GM18519 (cell line): ENCODE data around the gene SLC35D2.
"Not testable (repeated sequence)": the region's sequence is repeated elsewhere in the genome, so short reads cannot be mapped to it uniquely, and the experiment has no call there.

Source experiments
- ATAC-seq: cut with Tn5 transposase; IDR thresholded peaks from one replicate; pipeline ENCODE4 v1.9.1; 2021; ENCODE audit warnings: mild to moderate bottlenecking, moderate library complexity; ENCODE audit not compliant: unreplicated experiment, low FRiP score

SLC35D2 gene

GRCh38 chr9:96400132-96400910 is 16.8 kb upstream of the SLC35D2 start:
- ATAC-seq = no peak

GRCh38 chr9:96399325-96399633 is 15.8 kb upstream of the SLC35D2 start:
- ATAC-seq = no peak

- ATAC-seq = no peak
Measured at GRCh38 chr9:96398582-96399324, 15.2 kb upstream of the SLC35D2 start.

DNA sequence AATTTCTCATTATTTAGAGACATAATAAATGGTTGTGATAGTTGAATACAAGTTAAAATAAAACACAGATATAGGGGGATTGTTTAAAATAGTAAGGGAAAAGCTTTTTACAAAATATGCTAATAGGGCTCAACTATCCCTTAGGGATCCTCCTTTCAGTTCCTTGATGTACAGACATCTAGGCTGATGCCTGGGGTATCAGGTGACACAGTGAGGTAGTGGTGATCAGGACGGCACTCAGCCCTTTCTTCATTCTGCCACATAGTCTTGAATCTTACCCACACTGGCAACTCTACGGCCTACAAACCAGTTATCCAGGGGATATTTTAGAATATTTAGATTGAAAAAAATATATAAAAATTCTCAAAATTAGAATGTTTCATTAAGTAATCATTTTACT is 12.5 kb upstream of the SLC35D2 start:
- ATAC-seq = no peak

GRCh38 chr9:96394832-96395496 is 11.5 kb upstream of the SLC35D2 start:
- ATAC-seq = no peak

GRCh38 chr9:96392263-96392662 is 8.8 kb upstream of the SLC35D2 start:
- ATAC-seq = no peak

DNA sequence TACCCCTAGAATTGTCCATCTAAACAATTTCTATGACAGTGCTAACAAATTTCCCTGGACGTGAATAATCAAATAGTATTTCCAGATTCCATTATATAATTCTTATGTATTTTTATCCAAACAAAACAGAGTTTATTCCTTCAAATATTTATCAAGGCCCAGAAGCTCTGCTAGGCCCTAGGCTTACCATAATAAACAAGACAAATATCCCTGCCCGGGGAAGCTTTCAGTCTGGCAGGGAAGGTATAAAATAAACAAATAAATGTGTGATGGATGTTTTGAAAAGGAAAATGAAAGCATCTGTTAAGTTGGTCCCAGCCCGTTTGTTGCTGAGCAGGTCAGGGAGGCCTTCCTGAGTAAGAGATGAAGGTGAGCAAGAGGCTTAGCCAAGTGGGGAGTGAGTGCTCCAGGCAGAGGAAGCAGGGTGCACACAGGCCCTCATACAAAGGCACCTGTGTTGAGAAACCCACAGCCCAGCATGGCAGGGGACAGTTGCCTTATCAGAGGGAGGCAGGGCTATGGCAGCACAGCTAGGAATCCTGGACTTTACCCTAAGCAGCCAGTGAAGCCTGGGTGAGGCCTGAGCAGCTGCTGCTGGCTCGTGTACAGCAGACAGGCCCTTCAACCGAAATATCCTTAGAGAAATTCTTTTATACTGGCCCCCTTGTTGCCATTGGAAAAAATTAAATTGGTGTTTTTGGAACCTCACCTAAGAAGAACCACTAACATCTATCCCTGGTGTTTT is 7.7 kb upstream of the SLC35D2 start:
- no peak for ATAC-seq

- ATAC-seq = no peak
Measured at GRCh38 chr9:96388144-96388543, 4.6 kb upstream of the SLC35D2 start.

DNA sequence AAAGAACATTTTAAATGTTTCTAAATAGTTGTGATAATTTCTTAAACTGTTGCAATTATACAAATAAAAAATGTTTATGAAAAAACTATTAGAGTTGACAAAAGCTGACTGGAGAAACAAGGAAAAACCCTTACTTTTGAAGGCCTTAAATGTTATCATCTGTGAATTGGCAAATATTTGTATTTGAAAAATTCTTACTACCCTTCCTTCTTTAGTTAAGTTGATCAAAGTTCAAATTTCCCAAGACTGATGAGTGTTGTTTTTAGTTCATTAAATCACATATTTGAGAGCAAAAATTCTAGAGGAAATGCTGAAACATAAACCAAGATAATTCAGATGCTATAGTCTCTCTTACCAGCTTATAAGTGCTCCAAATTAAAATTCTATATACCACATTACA is 2.6 kb upstream of the SLC35D2 start:
- ATAC-seq = no peak

DNA sequence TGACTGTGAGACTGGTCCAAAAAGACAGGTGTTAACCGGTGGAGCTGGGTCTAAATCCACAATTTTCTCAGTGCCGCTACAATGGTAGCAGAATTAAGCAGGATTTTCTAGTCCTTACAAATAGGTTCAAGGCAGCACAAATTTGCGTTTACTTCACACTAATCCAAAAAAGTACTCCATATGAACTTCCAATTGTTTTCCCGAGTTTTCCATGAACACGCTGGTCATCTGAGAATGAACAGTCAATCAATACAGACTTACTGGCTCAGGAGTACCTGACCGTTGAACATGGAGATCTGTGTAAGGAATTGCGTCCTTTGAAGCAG is 709 bp downstream of the SLC35D2 start:
- ATAC-seq = no peak

DNA sequence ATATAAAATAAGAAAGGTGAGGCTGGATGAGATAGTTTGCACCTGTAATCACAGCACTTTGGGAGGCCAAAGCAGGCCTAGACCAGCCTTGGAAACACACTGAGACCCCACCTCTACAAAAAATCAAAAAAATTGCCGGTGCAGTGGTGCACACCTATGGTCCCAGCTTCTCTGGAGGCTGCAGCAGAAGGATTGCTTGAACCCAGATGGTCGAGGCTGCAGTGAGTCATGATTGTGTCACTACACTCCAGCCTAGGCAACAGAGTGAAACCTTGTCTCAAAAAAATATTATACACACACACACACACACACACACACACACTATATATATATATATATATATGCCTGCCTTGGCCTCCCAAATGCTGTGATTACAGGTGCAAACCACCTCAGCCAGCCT is 1.3 kb downstream of the SLC35D2 start:
- no peak for ATAC-seq

DNA sequence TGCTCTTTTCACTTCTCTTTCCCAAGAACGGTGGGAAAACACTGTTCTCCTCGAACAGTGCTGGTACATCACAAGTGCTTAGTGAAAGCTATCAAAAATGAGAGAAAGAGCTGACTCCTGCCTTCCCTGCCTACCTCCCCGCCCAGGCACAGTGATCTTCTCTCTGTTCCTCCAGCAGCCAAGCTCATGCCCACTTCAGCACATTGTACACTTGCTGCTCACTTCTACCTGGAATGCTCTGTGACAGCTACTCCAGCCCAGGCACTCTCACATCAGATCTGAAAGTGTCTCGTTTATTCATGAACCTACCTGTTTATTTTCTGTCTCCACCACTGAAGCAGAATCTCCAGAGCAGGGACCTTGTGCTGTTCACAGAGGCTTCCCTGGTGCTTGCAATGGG is 1.8 kb downstream of the SLC35D2 start:
- ATAC-seq = no peak

GRCh38 chr9:96381125-96381524 is 2.4 kb downstream of the SLC35D2 start:
- ATAC-seq = no peak

- no peak for ATAC-seq
Measured at GRCh38 chr9:96379461-96379860, 4.0 kb downstream of the SLC35D2 start.

DNA sequence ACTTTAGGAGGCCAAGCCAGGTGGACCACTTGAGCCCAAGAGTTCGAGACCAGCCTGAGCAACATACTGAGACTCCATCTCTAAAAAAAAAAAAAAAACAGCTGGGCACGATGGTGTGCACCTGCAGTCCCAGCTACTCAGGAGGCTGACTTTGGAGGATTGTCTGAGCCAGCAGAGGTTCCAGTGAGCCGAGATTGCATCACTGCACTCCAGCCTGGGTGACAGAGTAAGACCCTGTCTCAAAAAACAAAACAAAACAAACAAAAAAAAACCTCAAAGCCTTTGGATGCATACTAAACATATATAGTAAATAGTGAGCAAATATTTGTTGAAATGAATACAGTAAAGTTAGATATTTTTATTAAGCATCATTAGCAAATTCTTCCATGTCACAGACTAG is 5.3 kb downstream of the SLC35D2 start:
- no peak for ATAC-seq

DNA sequence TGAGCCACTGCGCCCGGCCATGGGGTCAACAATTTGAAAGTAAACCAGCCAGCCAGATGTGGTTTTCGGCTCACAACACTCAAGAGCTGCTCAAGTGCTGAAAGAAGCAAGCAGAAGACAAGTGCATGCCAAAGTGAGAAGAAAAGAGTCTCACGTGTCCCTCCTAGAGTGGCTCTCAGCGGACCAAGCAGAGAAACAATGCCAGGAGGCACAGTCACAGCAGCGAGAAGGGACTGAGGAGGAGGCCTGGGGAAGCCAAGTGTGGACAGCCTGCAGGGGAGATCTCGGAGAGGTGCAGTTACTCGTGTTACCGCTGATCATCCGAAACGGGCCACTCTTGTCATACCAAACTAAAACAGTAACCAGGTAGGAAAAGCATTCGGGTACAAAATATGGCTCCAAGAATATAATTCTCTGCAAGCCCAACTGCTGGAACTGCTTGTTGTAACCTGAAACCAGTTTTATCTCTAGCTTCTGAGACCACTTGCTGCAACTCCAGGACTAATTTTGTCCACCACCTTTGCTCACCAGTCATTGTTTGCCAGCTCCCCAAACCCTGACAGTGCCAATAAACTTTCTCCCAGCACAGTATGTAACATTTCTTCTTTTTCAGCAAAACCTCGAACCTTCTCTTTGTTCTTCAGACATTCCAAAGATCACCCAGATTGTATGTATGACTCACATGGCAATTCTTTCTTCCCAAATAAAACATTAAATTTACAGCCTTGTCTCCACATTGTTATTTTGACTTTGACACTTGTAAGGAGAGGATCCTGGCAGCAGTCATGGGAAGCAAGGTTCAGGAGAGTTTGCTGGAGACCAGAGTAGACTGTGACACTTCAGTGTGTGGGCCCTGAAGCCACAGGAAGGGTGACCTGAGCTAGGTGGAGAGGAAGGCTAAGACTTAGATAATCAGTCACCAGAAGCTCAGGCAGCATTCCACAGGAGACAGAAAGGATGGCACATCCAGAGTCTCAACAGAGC is 6.3 kb downstream of the SLC35D2 start:
- no peak for ATAC-seq

DNA sequence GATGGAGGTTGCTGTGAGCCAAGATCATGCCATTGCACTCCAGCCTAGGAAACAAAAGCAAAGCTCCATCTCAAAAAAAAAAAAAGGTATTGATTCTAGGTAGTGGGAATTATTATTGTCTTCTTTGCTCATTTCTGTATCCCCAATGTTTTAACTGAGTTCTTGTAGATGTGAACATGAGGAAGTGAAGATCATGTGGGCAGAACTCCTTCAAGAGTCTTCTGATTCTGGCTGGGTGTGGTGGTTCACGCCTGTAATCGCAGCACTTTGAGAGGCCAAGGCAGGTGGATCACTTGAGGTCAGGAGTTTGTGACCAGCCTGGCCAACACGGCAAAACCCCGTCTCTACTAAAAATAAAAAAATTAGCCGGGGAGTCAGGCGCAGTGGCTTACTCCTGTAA is 8.0 kb downstream of the SLC35D2 start:
- not testable (repeated sequence) for ATAC-seq

GRCh38 chr9:96367943-96368342 is 15.6 kb downstream of the SLC35D2 start:
- ATAC-seq = no peak

GRCh38 chr9:96363175-96363967 is 20.1 kb downstream of the SLC35D2 start:
- no peak for ATAC-seq
